K562 (cell line): ENCODE measurements around the gene RERE. TPM values are rescaled to one million over a fixed set of nuclear protein-coding genes. Genes with fewer than 3 reads are reported as not detected.

Experiments used
- ATAC-seq: fragments of 200-7000 bp; cut with Tn5 transposase; 3 replicates; pipeline ENCODE4 v1.9.1; 2020; ENCODE audit warnings: moderate library complexity
- BruUV-seq: library from RNA; stranded (reverse); fragments of 400-500 nt; replicated peaks from 2 replicates; lab custom pipeline; 2021; lab: Mats Ljungman, UMichigan
- CTCF ChIA-PET: fragments of 300-600 bp; formaldehyde crosslinking; extraction: SDS; loops from one replicate; lab custom pipeline; 2021; ENCODE audit warnings: low intra/inter-chr PET ratio; lab: Yijun Ruan, JAX
- POLR2A ChIA-PET: fragments of 300-600, 350-650 bp; sonication (Branson Sonifier 250); formaldehyde crosslinking; extraction: SDS; loops from one replicate; lab custom pipeline; 2021; ENCODE audit warnings: antibody characterized with exemption, inconsistent platforms; lab: Yijun Ruan, JAX
- DNase-seq, 4 experiments: peaks; one replicate each; pipeline versions ENCODE4 v3.0.0 to v3.0.0-alpha.2; 2011 to 2018; ENCODE audit warnings: low spot score in 3 of 4, mixed read lengths in 3 of 4; ENCODE audit errors: extremely low read depth in 1 of 4
- FAIRE-seq: peaks from 2 replicates; lab custom pipeline; 2011; peaks lifted over from hg19 to GRCh38; lab: Jason Lieb, UNC
- H2AFZ ChIP-seq: 2 replicates; pipeline ENCODE4 v1.6.0; 2011; ENCODE audit warnings: low read depth, low read length, control low read depth, inconsistent platforms
- H3K27ac ChIP-seq: fragments of 200-600 bp; 3 replicates; pipeline ENCODE4 v1.8.0; 2011; ENCODE audit warnings: low read depth, mild to moderate bottlenecking, control low read depth, inconsistent platforms, low read length, moderate library complexity, mixed read lengths; ENCODE audit errors: extremely low read depth
- H3K27me3 ChIP-seq, 2 experiments: fragments of 300-600 bp in 1 of 2; 2 replicates in 1 of 2; 3 replicates in 1 of 2; pipeline versions ENCODE4 v1.6.0 to v1.8.0; 2011; ENCODE audit warnings: inconsistent platforms in 2 of 2, low read length in 2 of 2, mild to moderate bottlenecking in 1 of 2, mixed read lengths in 1 of 2, moderate library complexity in 1 of 2; ENCODE audit not compliant: control insufficient read depth in 2 of 2, insufficient read depth in 2 of 2
- H3K36me3 ChIP-seq: fragments of 300-600 bp; 3 replicates; pipeline ENCODE4 v1.8.0; 2011; ENCODE audit warnings: mild to moderate bottlenecking, low read length, inconsistent platforms; ENCODE audit not compliant: control insufficient read depth, insufficient read depth
- H3K4me1 ChIP-seq, 2 experiments: fragments of 200-600 bp in 1 of 2; replicated peaks in 1 of 2; 2 replicates in 1 of 2; 3 replicates in 1 of 2; pipeline versions ENCODE4 v1.5.1 to v1.8.0; 2011; ENCODE audit warnings: inconsistent platforms in 2 of 2, low read length in 2 of 2, mild to moderate bottlenecking in 1 of 2, mixed read lengths in 1 of 2, moderate library complexity in 1 of 2; ENCODE audit not compliant: control insufficient read depth in 2 of 2, insufficient read depth in 2 of 2
- H3K4me2 ChIP-seq: 2 replicates; pipeline ENCODE4 v1.6.1; 2011; ENCODE audit warnings: low read length, control low read depth, inconsistent platforms, mixed read lengths; ENCODE audit not compliant: insufficient read depth
- H3K4me3 ChIP-seq: fragments of 200-600 bp; sonication (generic), shearing (Covaris generic); 2 replicates; pipeline ENCODE4 v1.5.1; 2016; ENCODE audit warnings: control low read depth, inconsistent platforms
- H3K79me2 ChIP-seq: fragments of 200-600 bp; 3 replicates; pipeline ENCODE4 v1.8.0; 2011; ENCODE audit warnings: low read length, inconsistent platforms; ENCODE audit not compliant: control insufficient read depth, insufficient read depth
- H3K9ac ChIP-seq, 2 experiments: 2 replicates each; pipeline versions ENCODE4 v1.6.0 to v1.6.1; 2011; ENCODE audit warnings: low read depth in 2 of 2, low read length in 2 of 2, control low read depth in 1 of 2, inconsistent platforms in 1 of 2, mild to moderate bottlenecking in 1 of 2, mixed read lengths in 1 of 2; ENCODE audit not compliant: insufficient read depth in 1 of 2
- H3K9me1 ChIP-seq: one replicate; pipeline ENCODE4 v1.6.0; 2011; ENCODE audit warnings: inconsistent platforms, mild to moderate bottlenecking, low read length, moderate library complexity; ENCODE audit not compliant: control insufficient read depth, insufficient read depth
- H3K9me3 ChIP-seq: replicated peaks from 2 replicates; pipeline ENCODE4 v1.5.1; 2011; ENCODE audit warnings: low read depth, low read length, inconsistent platforms; ENCODE audit not compliant: control insufficient read depth, insufficient read depth
- H4K20me1 ChIP-seq: replicated peaks from 2 replicates; pipeline ENCODE4 v1.6.1; 2011; ENCODE audit warnings: low read length, inconsistent platforms, mixed read lengths; ENCODE audit not compliant: control insufficient read depth, insufficient read depth
- ARID1B ChIP-seq: fragments of 450-650 bp; IDR thresholded peaks from 2 replicates; pipeline ENCODE4 v1.6.1; 2016; ENCODE audit warnings: antibody characterized with exemption, mild to moderate bottlenecking, inconsistent platforms
- CBFA2T2 ChIP-seq: fragments of 450-650 bp; conservative IDR thresholded peaks from 2 replicates; pipeline ENCODE4 v1.6.1; 2017; ENCODE audit warnings: mild to moderate bottlenecking
- CBFA2T3 ChIP-seq: fragments of 450-650 bp; IDR thresholded peaks from 2 replicates; pipeline ENCODE4 v1.6.1; 2017
- CBX2 ChIP-seq: fragments of 200-600 bp; sonication (generic); IDR thresholded peaks from one replicate; pipeline ENCODE4 v1.6.1; 2012; ENCODE audit warnings: mild to moderate bottlenecking, low read length, inconsistent platforms; ENCODE audit not compliant: insufficient read depth, poor library complexity, severe bottlenecking
- CTBP1 ChIP-seq: fragments of 450-650 bp; IDR thresholded peaks from 2 replicates; pipeline ENCODE4 v1.6.1; 2016; ENCODE audit warnings: borderline replicate concordance
- EP300 ChIP-seq: IDR thresholded peaks from 2 replicates; pipeline ENCODE4 v1.6.1; 2012; ENCODE audit warnings: low read length, improper control_type of control experiment
- GATA2 ChIP-seq: sonication (generic); formaldehyde crosslinking; IDR thresholded peaks from 2 replicates; pipeline ENCODE4 v1.4.0; 2020; ENCODE audit warnings: mild to moderate bottlenecking, missing genetic modification reagents
- HNRNPLL ChIP-seq: fragments of 200-400 bp; formaldehyde crosslinking; IDR thresholded peaks from 2 replicates; pipeline ENCODE4 v1.6.1; 2017; ENCODE audit warnings: low read length, low read depth, mild to moderate bottlenecking; ENCODE audit not compliant: poor library complexity, severe bottlenecking
- MTA2 ChIP-seq: fragments of 450-650 bp; IDR thresholded peaks from 2 replicates; pipeline ENCODE4 v1.6.1; 2016; ENCODE audit warnings: low read depth
- NCOR1 ChIP-seq: fragments of 450-650 bp; IDR thresholded peaks from 2 replicates; pipeline ENCODE4 v1.6.1; 2016; ENCODE audit warnings: mild to moderate bottlenecking, moderate library complexity
- NFIC ChIP-seq: fragments of 450-650 bp; IDR thresholded peaks from 2 replicates; pipeline ENCODE4 v1.6.1; 2017; ENCODE audit warnings: mild to moderate bottlenecking, inconsistent platforms
- PHF8 ChIP-seq: fragments of 200-600 bp; sonication (generic); IDR thresholded peaks from 2 replicates; pipeline ENCODE4 v1.6.1; 2012; ENCODE audit warnings: mixed run types, mild to moderate bottlenecking, inconsistent platforms, low read length, moderate library complexity, borderline replicate concordance
- PTBP1 ChIP-seq: fragments of 200-400 bp; formaldehyde crosslinking; IDR thresholded peaks from 2 replicates; pipeline ENCODE4 v1.6.1; 2017; ENCODE audit warnings: low read depth, low read length
- PYGO2 ChIP-seq: fragments of 450-650 bp; IDR thresholded peaks from 2 replicates; pipeline ENCODE4 v1.6.1; 2016; ENCODE audit warnings: mild to moderate bottlenecking, missing genetic modification characterization, moderate library complexity, missing compliant biosample characterization
- SMC3 ChIP-seq: conservative IDR thresholded peaks from 2 replicates; pipeline ENCODE4 v1.6.1; 2011; ENCODE audit warnings: low read depth, low read length, improper control_type of control experiment; ENCODE audit not compliant: insufficient read depth
- TAF15 ChIP-seq: fragments of 200-400 bp; formaldehyde crosslinking; IDR thresholded peaks from 2 replicates; pipeline ENCODE4 v1.6.1; 2017; ENCODE audit warnings: mild to moderate bottlenecking, low read depth, low read length, moderate library complexity
- TAL1 ChIP-seq: fragments of 450-650 bp; IDR thresholded peaks from 2 replicates; pipeline ENCODE4 v1.6.1; 2016; ENCODE audit warnings: mild to moderate bottlenecking
- TCF3 ChIP-seq: sonication (generic); formaldehyde crosslinking; IDR thresholded peaks from 2 replicates; pipeline ENCODE4 v1.4.0; 2020; ENCODE audit warnings: mild to moderate bottlenecking, missing genetic modification reagents
- TEAD4 ChIP-seq, 2 experiments: sonication (generic) in 1 of 2; formaldehyde crosslinking in 1 of 2; IDR thresholded peaks; 2 replicates each; pipeline versions ENCODE4 v1.6.1 to v1.8.0; 2012 to 2022; ENCODE audit warnings: borderline replicate concordance in 1 of 2, inconsistent platforms in 1 of 2, low read length in 1 of 2, mild to moderate bottlenecking in 1 of 2, missing genetic modification reagents in 1 of 2
- WGBS: fragments of 100-300 bp; shearing (Covaris generic); methylation state at CpG from one replicate; pipeline ENCODE4 v1.1.6; 2016; ENCODE audit warnings: low coverage, mixed read lengths; ENCODE audit not compliant: insufficient coverage; ENCODE audit errors: missing lambda C conversion rate; 5-methylcytosine and 5-hydroxymethylcytosine counted together
- in situ Hi-C: fragments of 300-500 bp; cut with MboI; formaldehyde crosslinking; loops from 4 replicates; pipeline ENCODE4 v1.15.0; 2018; ENCODE audit warnings: inconsistent platforms, mixed read lengths
- intact Hi-C: fragments of 100-400 bp; cut with micrococcal nuclease; formaldehyde crosslinking; loops from 2 replicates; pipeline ENCODE4 v1.14.2; 2022
- polyA plus RNA-seq, 8 experiments: library from polyadenylated mRNA; depleted of rRNA in 4 of 8; stranded (reverse) in 5 of 8; unstranded in 3 of 8; fragments of >200 nt; fragmentation: Nextera tagmentation in 2 of 8; fragmentation: Illumina TruSeq in 1 of 8; extraction: Ambion mirVana in 2 of 8; extraction: Trizol in 1 of 8; gene quantifications; 2 replicates each; pipeline versions ENCODE4 v1.2.1 to v1.2.3, GENCODE V29; 2011 to 2014; ENCODE audit warnings: inconsistent platforms in 1 of 8, missing spikeins in 1 of 8
- total RNA-seq, 7 experiments: library from RNA; depleted of rRNA in 6 of 7; stranded (reverse); fragments of >200 nt in 6 of 7; fragmentation: Illumina TruSeq in 2 of 7; extraction: Trizol in 2 of 7; gene quantifications; 2 replicates each; pipeline versions ENCODE4 v1.2.1 to v1.2.3, GENCODE V29; 2011 to 2021; ENCODE audit warnings: low replicate concordance in 1 of 7
- TF ChIP-seq, protein P1 (sequence below): fragments of 450-650 bp; IDR thresholded peaks from 2 replicates; pipeline ENCODE4 v1.6.1; 2018; ENCODE audit not compliant: partially characterized antibody

RERE gene
- total and polyA plus RNA-seq, 9 of the 15 experiments (the other 6 are each of a cell fraction or from before 2014, with no cell fraction given) = 3.0 to 51.5 (median 13.4) TPM

- Histone ChIP-seq H3K4me2 (no peak overlapping the region), H3K4me1 (peaks cover 16 to 47% of the 10 kb centered on the region in 2 experiments), H3K36me3 (peaks cover 4% of the 10 kb centered on the region; the same call in 2 of the 3 replicates), H3K4me3 (no peak overlapping the region), H2AFZ (no peak overlapping the region), H3K79me2 (peaks cover 5% of the 10 kb centered on the region; the same call in 2 of the 3 replicates), H3K9me1 (no peaks in the 10 kb centered on the region), H3K27me3 (no peaks in the 10 kb centered on the region)
- intact Hi-C loops = no loop called here
- POLR2A ChIA-PET = interaction anchor here (1.0 to 1.1 kb wide), 2 partner anchors 11 to 17 kb away, joined by 3 to 4 read pairs; no protein-coding TSS in a partner anchor
- in situ Hi-C loops = no loop called here
- 45% methylated on average over 7 of the region's 7 CpGs for WGBS
- TF ChIP-seq PYGO2 (no peak), TAF15 (no peak), MTA2 (0 out of 2 replicates have a peak, but pooled peaks have one; percentile 43), NCOR1 (peak; percentile 65; the same call in 1 of the 2 replicates), TAL1 (peak; percentile 76; the same call in 1 of the 2 replicates), ARID1B (peak; percentile 70), HNRNPLL (peak; percentile 34), TEAD4 (IDR thresholded peaks at IDR 0.05; ENCODE audit: low read length) (peak; percentile 36; the same call in 1 of the 2 replicates), TEAD4 (CRISPR knock-in tag; IDR thresholded peaks at IDR 0.05; ENCODE audit: borderline replicate concordance) (no peak), PTBP1 (no peak), CBX2 (no peak), GATA2 (CRISPR knock-in tag) (peak; percentile 56), TCF3 (CRISPR knock-in tag) (peak; percentile 78), CBFA2T2 (peak; percentile 83), PHF8 (no peak), CTBP1 (0 out of 2 replicates have a peak, but pooled peaks have one; percentile 20), NFIC (peak; percentile 44), SMC3 (no peak), CBFA2T3 (peak; percentile 89), EP300 (peak; percentile 11; the same call in 1 of the 2 replicates)
- TF ChIP-seq, protein P1, sequence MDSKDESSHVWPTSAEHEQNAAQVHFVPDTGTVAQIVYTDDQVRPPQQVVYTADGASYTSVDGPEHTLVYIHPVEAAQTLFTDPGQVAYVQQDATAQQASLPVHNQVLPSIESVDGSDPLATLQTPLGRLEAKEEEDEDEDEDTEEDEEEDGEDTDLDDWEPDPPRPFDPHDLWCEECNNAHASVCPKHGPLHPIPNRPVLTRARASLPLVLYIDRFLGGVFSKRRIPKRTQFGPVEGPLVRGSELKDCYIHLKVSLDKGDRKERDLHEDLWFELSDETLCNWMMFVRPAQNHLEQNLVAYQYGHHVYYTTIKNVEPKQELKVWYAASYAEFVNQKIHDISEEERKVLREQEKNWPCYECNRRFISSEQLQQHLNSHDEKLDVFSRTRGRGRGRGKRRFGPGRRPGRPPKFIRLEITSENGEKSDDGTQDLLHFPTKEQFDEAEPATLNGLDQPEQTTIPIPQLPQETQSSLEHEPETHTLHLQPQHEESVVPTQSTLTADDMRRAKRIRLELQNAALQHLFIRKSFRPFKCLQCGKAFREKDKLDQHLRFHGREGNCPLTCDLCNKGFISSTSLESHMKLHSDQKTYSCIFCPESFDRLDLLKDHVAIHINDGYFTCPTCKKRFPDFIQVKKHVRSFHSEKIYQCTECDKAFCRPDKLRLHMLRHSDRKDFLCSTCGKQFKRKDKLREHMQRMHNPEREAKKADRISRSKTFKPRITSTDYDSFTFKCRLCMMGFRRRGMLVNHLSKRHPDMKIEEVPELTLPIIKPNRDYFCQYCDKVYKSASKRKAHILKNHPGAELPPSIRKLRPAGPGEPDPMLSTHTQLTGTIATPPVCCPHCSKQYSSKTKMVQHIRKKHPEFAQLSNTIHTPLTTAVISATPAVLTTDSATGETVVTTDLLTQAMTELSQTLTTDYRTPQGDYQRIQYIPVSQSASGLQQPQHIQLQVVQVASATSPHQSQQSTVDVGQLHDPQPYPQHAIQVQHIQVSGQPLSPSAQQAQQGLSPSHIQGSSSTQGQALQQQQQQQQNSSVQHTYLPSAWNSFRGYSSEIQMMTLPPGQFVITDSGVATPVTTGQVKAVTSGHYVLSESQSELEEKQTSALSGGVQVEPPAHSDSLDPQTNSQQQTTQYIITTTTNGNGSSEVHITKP = peak; percentile 45
- TF ChIP-seq, all 486 proteins: peak for 14
- H3K27ac ChIP-seq = no peak overlapping the region
- peak; percentile 26; the same call in 2 of the 3 replicates for ATAC-seq
- peak in 2 of 4 experiments; percentile 50 to 52 for DNase-seq
- no peaks in the 10 kb centered on the region for H3K9me3 ChIP-seq
- no TSS peak for BruUV-seq
- H3K9ac ChIP-seq = no peak overlapping the region; a peak in 1 of 4 replicates
- CTCF ChIA-PET = no interaction called here
- peaks cover 23% of the 10 kb centered on the region for H4K20me1 ChIP-seq
- no peak for FAIRE-seq
These were observed 424.9 kb downstream of the RERE start for GRCh38 chr1:8392522-8392921.
